Astrocyte (in vitro differentiated cells and primary cell): ENCODE results near the gene CDRT4. TPM values are rescaled to one million over a fixed set of nuclear protein-coding genes. Genes with fewer than 3 reads are reported as not detected.

Source experiments
- DNase-seq: peaks from one replicate; pipeline ENCODE4 v3.0.0-alpha.2; 2010; ENCODE audit warnings: low read depth
- FAIRE-seq: peaks from 2 replicates; lab custom pipeline; 2011; peaks lifted over from hg19 to GRCh38; lab: Jason Lieb, UNC
- H2AFZ ChIP-seq: 2 replicates; pipeline ENCODE4 v1.6.0; 2012; ENCODE audit warnings: low read depth, low read length, inconsistent platforms
- H3K27ac ChIP-seq: 2 replicates; pipeline ENCODE4 v1.5.1; 2011; ENCODE audit warnings: low read depth, low read length, inconsistent platforms
- H3K27me3 ChIP-seq: 2 replicates; pipeline ENCODE4 v1.6.0; 2011; ENCODE audit warnings: low read length, inconsistent platforms; ENCODE audit not compliant: insufficient read depth
- H3K36me3 ChIP-seq: 2 replicates; pipeline ENCODE4 v1.5.1; 2011; ENCODE audit warnings: low read length, inconsistent platforms; ENCODE audit not compliant: insufficient read depth
- H3K4me1 ChIP-seq: 2 replicates; pipeline ENCODE4 v1.5.1; 2011; ENCODE audit warnings: low read length, inconsistent platforms; ENCODE audit not compliant: insufficient read depth
- H3K4me2 ChIP-seq: 2 replicates; pipeline ENCODE4 v1.6.0; 2012; ENCODE audit warnings: low read length, inconsistent platforms
- H3K4me3 ChIP-seq: 2 replicates; pipeline ENCODE4 v1.5.1; 2011; ENCODE audit warnings: low read depth, mild to moderate bottlenecking, low read length, inconsistent platforms; ENCODE audit not compliant: insufficient read depth
- H3K79me2 ChIP-seq: 2 replicates; pipeline ENCODE4 v1.6.0; 2012; ENCODE audit warnings: mild to moderate bottlenecking, low read length, inconsistent platforms; ENCODE audit not compliant: insufficient read depth
- H3K9ac ChIP-seq: 2 replicates; pipeline ENCODE4 v1.6.0; 2012; ENCODE audit warnings: mild to moderate bottlenecking, low read length, inconsistent platforms
- H3K9me3 ChIP-seq: 2 replicates; pipeline ENCODE4 v1.5.1; 2012; ENCODE audit warnings: low read depth, mild to moderate bottlenecking, low read length, inconsistent platforms; ENCODE audit not compliant: insufficient read depth
- H4K20me1 ChIP-seq: 2 replicates; pipeline ENCODE4 v1.6.0; 2012; ENCODE audit warnings: low read length, inconsistent platforms; ENCODE audit not compliant: insufficient read depth
- H3K27ac Mint-ChIP-seq: one replicate; pipeline ENCODE4 v1.8.0; 2021; ENCODE audit warnings: mild to moderate bottlenecking, mixed read lengths; ENCODE audit not compliant: unreplicated experiment
- H3K27me3 Mint-ChIP-seq: one replicate; pipeline ENCODE4 v1.8.0; 2021; ENCODE audit warnings: low read depth, mixed read lengths; ENCODE audit not compliant: unreplicated experiment
- H3K36me3 Mint-ChIP-seq: one replicate; pipeline ENCODE4 v1.8.0; 2021; ENCODE audit warnings: low read depth, mixed read lengths; ENCODE audit not compliant: unreplicated experiment
- H3K4me1 Mint-ChIP-seq: one replicate; pipeline ENCODE4 v1.8.0; 2021; ENCODE audit warnings: low read depth, mixed read lengths; ENCODE audit not compliant: unreplicated experiment
- H3K4me3 Mint-ChIP-seq: one replicate; pipeline ENCODE4 v1.8.0; 2021; ENCODE audit warnings: mild to moderate bottlenecking, moderate library complexity, mixed read lengths; ENCODE audit not compliant: unreplicated experiment
- H3K9me3 Mint-ChIP-seq: one replicate; pipeline ENCODE4 v1.8.0; 2021; ENCODE audit warnings: mild to moderate bottlenecking, mixed read lengths; ENCODE audit not compliant: unreplicated experiment
- CTCF ChIP-seq: IDR thresholded peaks from 2 replicates; pipeline ENCODE4 v1.5.1; 2011; ENCODE audit warnings: low read depth, mild to moderate bottlenecking, inconsistent platforms, low read length, moderate library complexity; ENCODE audit not compliant: insufficient read depth
- EZH2 ChIP-seq: IDR thresholded peaks from 2 replicates; pipeline ENCODE4 v1.6.1; 2012; ENCODE audit warnings: mild to moderate bottlenecking, low read length, inconsistent platforms; ENCODE audit not compliant: insufficient read depth
- total RNA-seq: library from RNA; stranded (reverse); gene quantifications from 2 replicates; pipeline ENCODE4 v1.2.1, GENCODE V29; 2021

The CDRT4 gene
- total RNA-seq, 1 donor from 2014 or later: 8.8 TPM

DNA sequence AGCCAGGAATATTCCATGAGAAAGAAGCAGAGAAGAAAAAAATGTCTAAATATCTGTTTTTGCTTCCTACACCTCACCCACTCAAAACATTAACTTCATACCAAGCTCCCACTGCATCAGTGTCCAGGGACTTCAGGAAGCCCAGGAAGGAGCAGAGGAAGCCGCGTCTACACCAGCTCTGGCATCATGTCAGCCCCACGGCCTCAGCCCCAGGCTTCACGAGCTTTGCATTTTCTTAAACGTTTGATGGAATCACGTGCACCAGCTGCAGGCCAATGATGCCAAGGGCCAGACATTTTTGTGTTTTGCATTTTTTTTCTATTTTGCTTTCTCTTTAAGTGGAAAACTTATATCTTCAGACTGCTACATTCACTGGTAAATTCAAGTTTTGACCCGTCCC is 48.6 kb downstream of the CDRT4 start:
- no peak overlapping the region for H2AFZ ChIP-seq
- no peak for FAIRE-seq

DNA sequence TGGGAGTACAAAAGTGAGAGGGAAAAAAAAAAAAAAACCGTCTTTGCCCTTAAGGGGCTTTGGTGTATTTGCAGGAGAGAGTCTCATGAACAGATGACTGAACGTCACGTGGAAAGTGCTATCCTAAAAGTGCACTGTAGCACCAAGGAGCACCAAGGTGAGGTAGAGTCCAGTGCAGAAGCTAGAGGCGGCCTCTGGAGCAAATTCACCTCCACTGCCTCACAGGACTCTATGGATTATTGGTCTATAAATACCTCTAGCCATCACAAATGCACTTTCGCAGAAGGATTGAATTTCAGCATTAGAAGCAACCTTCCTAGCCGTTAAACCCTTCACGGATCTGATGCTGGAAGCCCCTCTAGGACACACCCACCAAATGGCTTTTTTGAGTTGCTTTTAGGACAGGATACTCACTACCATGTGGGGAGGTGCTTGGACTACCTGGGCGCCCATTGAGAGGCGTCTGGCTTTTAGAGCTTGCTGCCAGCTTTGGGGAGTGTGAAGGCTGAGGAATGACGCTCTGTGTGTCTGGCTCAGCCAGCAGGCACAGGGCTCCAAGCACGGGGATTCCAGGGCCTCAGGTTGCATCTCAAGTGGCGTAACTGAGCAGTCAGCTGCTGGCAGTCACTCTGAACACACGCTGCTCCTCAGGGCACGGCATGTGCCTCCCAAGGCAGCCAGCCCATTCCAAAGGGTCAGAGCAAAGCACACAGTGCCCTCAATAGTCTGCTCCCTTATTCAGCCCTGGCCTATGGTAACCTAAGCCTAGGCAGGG is 52.7 kb downstream of the CDRT4 start:
- Histone ChIP-seq H3K36me3 (no peaks in the 10 kb centered on the region), H4K20me1 (no peaks in the 10 kb centered on the region), H3K9ac (no peak overlapping the region), H2AFZ (no peak overlapping the region), H3K27me3 (no peaks in the 10 kb centered on the region), H3K9me3 (no peaks in the 10 kb centered on the region), H3K4me3 (no peak overlapping the region), H3K27ac (no peak overlapping the region), H3K79me2 (no peaks in the 10 kb centered on the region), H3K4me1 (peaks cover 6% of the 10 kb centered on the region), H3K4me2 (no peak overlapping the region)
- Mint-ChIP-seq H3K9me3 (peaks cover 8% of the 10 kb centered on the region), H3K27ac (no peak overlapping the region), H3K4me3 (no peak overlapping the region), H3K4me1 (peaks cover 10% of the 10 kb centered on the region), H3K27me3 (peaks cover 13% of the 10 kb centered on the region), H3K36me3 (peaks cover 4% of the 10 kb centered on the region)
- DNase-seq: no peak
- no peak for TF ChIP-seq EZH2
- no peak for TF ChIP-seq CTCF
- FAIRE-seq: no peak

More for the DNA sequence above, 48.6 kb downstream of the CDRT4 start:
- no peaks in the 10 kb centered on the region for H3K79me2 ChIP-seq
- H3K27me3 ChIP-seq: no peaks in the 10 kb centered on the region
- H3K4me1 Mint-ChIP-seq: no peaks in the 10 kb centered on the region
- no peak overlapping the region for H3K27ac ChIP-seq
- no peaks in the 10 kb centered on the region for H3K4me1 ChIP-seq
- no peaks in the 10 kb centered on the region for H4K20me1 ChIP-seq
- no peak overlapping the region for H3K4me2 ChIP-seq
- TF ChIP-seq EZH2 (no peak), CTCF (no peak)
- no peak for DNase-seq
- H3K27ac Mint-ChIP-seq: no peak overlapping the region
- H3K36me3 ChIP-seq: no peaks in the 10 kb centered on the region
- H3K4me3 Mint-ChIP-seq: no peak overlapping the region
- peaks cover 10% of the 10 kb centered on the region for H3K9me3 Mint-ChIP-seq
- H3K27me3 Mint-ChIP-seq: peaks cover 10% of the 10 kb centered on the region
- H3K9me3 ChIP-seq: no peaks in the 10 kb centered on the region
- peaks cover 9% of the 10 kb centered on the region for H3K36me3 Mint-ChIP-seq
- no peak overlapping the region for H3K4me3 ChIP-seq
- H3K9ac ChIP-seq: no peak overlapping the region

DNA sequence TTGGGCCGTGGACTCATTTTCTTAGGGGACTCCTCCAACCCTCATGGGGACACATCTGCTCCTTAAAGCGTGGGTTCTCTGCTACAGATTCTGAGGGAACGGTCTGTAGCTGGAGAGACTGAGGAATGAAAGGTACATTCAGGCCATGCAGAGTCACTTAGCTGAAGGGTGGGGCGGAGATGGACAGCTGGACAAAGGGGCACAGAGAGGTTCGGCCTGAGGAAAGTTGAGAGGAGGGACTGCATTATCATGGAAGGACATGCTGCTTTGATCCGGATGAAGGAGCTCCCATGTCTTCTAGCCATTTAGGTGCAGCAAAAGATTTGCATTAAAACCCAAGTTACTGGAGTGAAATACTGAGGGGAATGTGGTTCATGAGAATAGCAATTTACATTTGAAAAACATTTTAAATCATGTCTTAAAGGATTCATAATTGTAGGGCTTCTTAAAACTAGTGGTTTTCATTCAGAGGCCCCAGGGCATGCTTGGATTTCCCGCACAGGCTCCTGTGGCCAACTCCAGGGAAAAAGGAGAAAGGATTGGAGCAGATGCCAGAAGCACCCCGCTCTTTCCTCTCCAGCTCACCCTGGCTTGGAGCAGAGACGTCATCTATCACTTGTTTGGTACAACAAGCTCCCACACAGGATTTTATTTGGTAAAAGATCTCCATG is 54.2 kb downstream of the CDRT4 start:
- Histone ChIP-seq H2AFZ (no peak overlapping the region), H3K9me3 (no peaks in the 10 kb centered on the region), H3K27me3 (no peaks in the 10 kb centered on the region), H3K27ac (no peak overlapping the region), H3K79me2 (no peaks in the 10 kb centered on the region), H3K4me3 (no peak overlapping the region), H3K4me1 (peaks cover 14% of the 10 kb centered on the region), H4K20me1 (no peaks in the 10 kb centered on the region), H3K36me3 (no peaks in the 10 kb centered on the region), H3K4me2 (no peak overlapping the region), H3K9ac (no peak overlapping the region)
- peaks cover 13% of the 10 kb centered on the region for H3K27me3 Mint-ChIP-seq
- H3K4me1 Mint-ChIP-seq: peaks cover 16% of the 10 kb centered on the region
- H3K9me3 Mint-ChIP-seq: peaks cover 8% of the 10 kb centered on the region
- no peak overlapping the region for H3K4me3 Mint-ChIP-seq
- FAIRE-seq (no peak), DNase-seq (no peak)
- peaks cover 4% of the 10 kb centered on the region for H3K36me3 Mint-ChIP-seq
- H3K27ac Mint-ChIP-seq: no peak overlapping the region
- no peak for TF ChIP-seq EZH2
- TF ChIP-seq CTCF: no peak
